H9 (cell line): ENCODE measurements around the gene FBXL7. TPM values are rescaled to one million over a fixed set of nuclear protein-coding genes. Genes with fewer than 3 reads are reported as not detected.

Source experiments
- DNase-seq: peaks from one replicate; pipeline ENCODE4 v3.0.0-alpha.2; 2017
- H2AFZ ChIP-seq: one replicate; pipeline ENCODE4 v1.6.1; 2013; ENCODE audit warnings: mild to moderate bottlenecking, low read length, control low read depth, moderate library complexity
- H2AK5ac ChIP-seq: 2 replicates; pipeline ENCODE4 v1.6.1; 2013; ENCODE audit warnings: low read length, control low read depth, mixed read lengths; ENCODE audit not compliant: insufficient read length
- H2BK120ac ChIP-seq: one replicate; pipeline ENCODE4 v1.6.1; 2013; ENCODE audit warnings: low read depth, mild to moderate bottlenecking, low read length, control low read depth, inconsistent platforms; ENCODE audit not compliant: poor library complexity, severe bottlenecking
- H2BK12ac ChIP-seq: 2 replicates; pipeline ENCODE4 v1.6.1; 2013; ENCODE audit warnings: low read length, control low read depth, mixed read lengths, low read depth; ENCODE audit not compliant: insufficient read length
- H2BK15ac ChIP-seq: 2 replicates; pipeline ENCODE4 v1.6.1; 2013; ENCODE audit warnings: low read depth, low read length, control low read depth
- H2BK20ac ChIP-seq: one replicate; pipeline ENCODE4 v1.6.1; 2013; ENCODE audit warnings: low read depth, mild to moderate bottlenecking, low read length, control low read depth, inconsistent platforms; ENCODE audit not compliant: poor library complexity, severe bottlenecking
- H2BK5ac ChIP-seq: 2 replicates; pipeline ENCODE4 v1.6.1; 2013; ENCODE audit warnings: low read length, control low read depth, mixed read lengths; ENCODE audit not compliant: insufficient read length
- H3K14ac ChIP-seq: 2 replicates; pipeline ENCODE4 v1.6.1; 2013; ENCODE audit warnings: low read length, control low read depth; ENCODE audit not compliant: insufficient read depth
- H3K18ac ChIP-seq: 2 replicates; pipeline ENCODE4 v1.6.1; 2013; ENCODE audit warnings: low read depth, mild to moderate bottlenecking, mixed read lengths, low read length, control low read depth; ENCODE audit not compliant: insufficient read length
- H3K23ac ChIP-seq: 2 replicates; pipeline ENCODE4 v1.6.1; 2013; ENCODE audit warnings: low read length, control low read depth, mixed read lengths, low read depth; ENCODE audit not compliant: insufficient read length
- H3K23me2 ChIP-seq: 2 replicates; pipeline ENCODE4 v1.6.1; 2013; ENCODE audit warnings: low read depth, mild to moderate bottlenecking, mixed read lengths, low read length, control low read depth; ENCODE audit not compliant: insufficient read length, poor library complexity, severe bottlenecking
- H3K27ac ChIP-seq: 2 replicates; pipeline ENCODE4 v1.5.1; 2013; ENCODE audit warnings: low read length, control low read depth, mixed read lengths, low read depth; ENCODE audit not compliant: insufficient read length
- H3K27me3 ChIP-seq: 2 replicates; pipeline ENCODE4 v1.6.1; 2013; ENCODE audit warnings: low read length, control low read depth, inconsistent platforms; ENCODE audit not compliant: insufficient read depth
- H3K4ac ChIP-seq: 2 replicates; pipeline ENCODE4 v1.6.1; 2013; ENCODE audit warnings: low read depth, mild to moderate bottlenecking, control low read depth, inconsistent platforms, low read length, moderate library complexity
- H3K4me1 ChIP-seq: 2 replicates; pipeline ENCODE4 v1.6.1; 2013; ENCODE audit warnings: low read length, control low read depth, inconsistent platforms; ENCODE audit not compliant: insufficient read depth
- H3K4me2 ChIP-seq: 2 replicates; pipeline ENCODE4 v1.6.1; 2013; ENCODE audit warnings: low read length, control low read depth, mixed read lengths; ENCODE audit not compliant: insufficient read length, insufficient read depth
- H3K56ac ChIP-seq: 2 replicates; pipeline ENCODE4 v1.6.1; 2013; ENCODE audit warnings: low read depth, mild to moderate bottlenecking, mixed read lengths, low read length, control low read depth; ENCODE audit not compliant: insufficient read length
- H3K79me1 ChIP-seq: 2 replicates; pipeline ENCODE4 v1.6.1; 2013; ENCODE audit warnings: low read depth, mild to moderate bottlenecking, moderate library complexity, low read length, control low read depth, inconsistent platforms; ENCODE audit not compliant: insufficient read depth, poor library complexity, severe bottlenecking
- H3K79me2 ChIP-seq: 2 replicates; pipeline ENCODE4 v1.6.1; 2013; ENCODE audit warnings: low read length, control low read depth, inconsistent platforms; ENCODE audit not compliant: insufficient read depth
- H3K9ac ChIP-seq: 2 replicates; pipeline ENCODE4 v1.6.1; 2013; ENCODE audit warnings: low read length, control low read depth, mixed read lengths; ENCODE audit not compliant: insufficient read length; ENCODE audit errors: extremely low read depth
- H3K9me3 ChIP-seq: one replicate; pipeline ENCODE4 v1.6.1; 2013; ENCODE audit warnings: low read depth, low read length, inconsistent platforms; ENCODE audit not compliant: control insufficient read depth
- H3T11ph ChIP-seq: one replicate; pipeline ENCODE4 v1.6.1; 2013; ENCODE audit warnings: mild to moderate bottlenecking, low read length, control low read depth, inconsistent platforms
- H4K20me1 ChIP-seq: one replicate; pipeline ENCODE4 v1.6.1; 2013; ENCODE audit not compliant: control insufficient read depth, insufficient read length, insufficient read depth
- H4K5ac ChIP-seq: 2 replicates; pipeline ENCODE4 v1.6.1; 2013; ENCODE audit warnings: low read depth, mild to moderate bottlenecking, mixed read lengths, low read length, control low read depth; ENCODE audit not compliant: insufficient read length
- H4K8ac ChIP-seq: replicated peaks from 2 replicates; pipeline ENCODE4 v1.6.1; 2013; ENCODE audit warnings: low read length, control low read depth, mixed read lengths, low read depth; ENCODE audit not compliant: insufficient read length
- H4K91ac ChIP-seq: 2 replicates; pipeline ENCODE4 v1.6.1; 2013; ENCODE audit warnings: low read depth, mild to moderate bottlenecking, moderate library complexity, mixed read lengths, low read length, control low read depth; ENCODE audit not compliant: insufficient read length
- H3K27ac Mint-ChIP-seq, 3 experiments: 2 replicates in 2 of 3; 3 replicates in 1 of 3; pipeline ENCODE4 v1.8.0; 2020 to 2021; ENCODE audit warnings: mixed read lengths in 3 of 3, mild to moderate bottlenecking in 1 of 3, moderate library complexity in 1 of 3
- H3K27me3 Mint-ChIP-seq: 2 replicates; pipeline ENCODE4 v1.8.0; 2021; ENCODE audit warnings: low read depth, mild to moderate bottlenecking, moderate library complexity, mixed read lengths
- H3K36me3 Mint-ChIP-seq, 3 experiments: 2 replicates in 2 of 3; 3 replicates in 1 of 3; pipeline ENCODE4 v1.8.0; 2020 to 2021; ENCODE audit warnings: low read depth in 3 of 3, mixed read lengths in 3 of 3; ENCODE audit not compliant: insufficient read depth in 1 of 3
- H3K4me1 Mint-ChIP-seq, 2 experiments: 2 replicates each; pipeline ENCODE4 v1.8.0; 2020; ENCODE audit warnings: mixed read lengths in 2 of 2
- H3K4me3 Mint-ChIP-seq, 2 experiments: 2 replicates in 1 of 2; 3 replicates in 1 of 2; pipeline ENCODE4 v1.8.0; 2020 to 2021; ENCODE audit warnings: mild to moderate bottlenecking in 2 of 2, mixed read lengths in 2 of 2, moderate library complexity in 1 of 2
- H3K9me3 Mint-ChIP-seq, 2 experiments: 2 replicates in 1 of 2; 3 replicates in 1 of 2; pipeline ENCODE4 v1.8.0; 2020; ENCODE audit warnings: mild to moderate bottlenecking in 2 of 2, mixed read lengths in 2 of 2, moderate library complexity in 1 of 2
- WGBS: extraction: QIAGEN DNeasy Blood & Tissue Kit; methylation state at CpG from one replicate; pipeline ENCODE4 v1.1.7; 2013; ENCODE audit warnings: missing lambda C conversion rate, low lambda C conversion rate, mixed read lengths; ENCODE audit not compliant: insufficient read length; ENCODE audit errors: extremely low coverage; 5-methylcytosine and 5-hydroxymethylcytosine counted together
- total RNA-seq: library from RNA; stranded (reverse); gene quantifications from 2 replicates; pipeline ENCODE4 v1.2.1, GENCODE V29; 2021
- TF ChIP-seq, protein P1 (sequence below): fragments of 200-600 bp; sonication (generic); conservative IDR thresholded peaks from 3 replicates; pipeline ENCODE4 v1.8.0; 2021; ENCODE audit warnings: antibody characterized with exemption, mild to moderate bottlenecking

FBXL7 gene
- total RNA-seq, 1 experiment from 2014 or later, result 14.6 TPM

DNA sequence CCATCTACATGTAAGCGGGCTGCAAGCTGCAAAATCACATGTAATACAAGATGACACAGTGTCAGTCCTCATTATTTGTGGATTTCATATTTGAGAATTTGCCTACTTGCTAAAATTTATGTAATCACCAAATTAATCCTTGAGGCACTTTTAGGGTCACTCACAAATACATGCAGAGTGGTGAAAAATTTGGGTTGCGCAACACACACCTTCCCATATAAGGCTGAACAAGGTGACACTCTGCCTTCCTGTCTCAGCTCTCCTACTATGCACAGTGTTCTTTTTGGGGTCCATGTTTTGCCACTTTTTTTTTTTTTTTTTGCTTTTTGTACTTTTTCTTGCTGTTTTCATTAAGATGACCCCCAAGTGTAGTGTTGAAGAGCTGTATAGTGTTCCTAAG lies 111.0 kb downstream of the FBXL7 start:
- H2AK5ac ChIP-seq, result no peak overlapping the region
- peaks cover 7% of the 10 kb centered on the region; the same call in 1 of the 2 replicates for H3K4me1 ChIP-seq
- H3K79me1 ChIP-seq, result no peaks in the 10 kb centered on the region
- no peak overlapping the region for H3K4me3 Mint-ChIP-seq
- H3K18ac ChIP-seq, result no peak overlapping the region
- TF ChIP-seq, protein P1, sequence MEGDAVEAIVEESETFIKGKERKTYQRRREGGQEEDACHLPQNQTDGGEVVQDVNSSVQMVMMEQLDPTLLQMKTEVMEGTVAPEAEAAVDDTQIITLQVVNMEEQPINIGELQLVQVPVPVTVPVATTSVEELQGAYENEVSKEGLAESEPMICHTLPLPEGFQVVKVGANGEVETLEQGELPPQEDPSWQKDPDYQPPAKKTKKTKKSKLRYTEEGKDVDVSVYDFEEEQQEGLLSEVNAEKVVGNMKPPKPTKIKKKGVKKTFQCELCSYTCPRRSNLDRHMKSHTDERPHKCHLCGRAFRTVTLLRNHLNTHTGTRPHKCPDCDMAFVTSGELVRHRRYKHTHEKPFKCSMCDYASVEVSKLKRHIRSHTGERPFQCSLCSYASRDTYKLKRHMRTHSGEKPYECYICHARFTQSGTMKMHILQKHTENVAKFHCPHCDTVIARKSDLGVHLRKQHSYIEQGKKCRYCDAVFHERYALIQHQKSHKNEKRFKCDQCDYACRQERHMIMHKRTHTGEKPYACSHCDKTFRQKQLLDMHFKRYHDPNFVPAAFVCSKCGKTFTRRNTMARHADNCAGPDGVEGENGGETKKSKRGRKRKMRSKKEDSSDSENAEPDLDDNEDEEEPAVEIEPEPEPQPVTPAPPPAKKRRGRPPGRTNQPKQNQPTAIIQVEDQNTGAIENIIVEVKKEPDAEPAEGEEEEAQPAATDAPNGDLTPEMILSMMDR, result no peak
- H3K14ac ChIP-seq, result no peak overlapping the region
- no peak overlapping the region for H2BK5ac ChIP-seq
- H3K27ac Mint-ChIP-seq, result no peak overlapping the region
- H3K23me2 ChIP-seq, result no peaks in the 10 kb centered on the region
- H3K9ac ChIP-seq, result no peak overlapping the region
- no peak overlapping the region for H4K5ac ChIP-seq
- H3K4me1 Mint-ChIP-seq, result peaks cover 9 to 15% of the 10 kb centered on the region in 2 experiments
- no CpG with 5 or more reads among the region's 2 CpGs for WGBS
- no peak overlapping the region for H3T11ph ChIP-seq
- H3K4me2 ChIP-seq, result no peak overlapping the region
- no peaks in the 10 kb centered on the region for H4K20me1 ChIP-seq
- H3K27ac ChIP-seq, result no peak overlapping the region
- no peak overlapping the region for H2BK12ac ChIP-seq
- no peak overlapping the region for H2BK20ac ChIP-seq
- H2BK120ac ChIP-seq, result no peak overlapping the region
- no peak overlapping the region for H4K91ac ChIP-seq
- no peak overlapping the region for H3K56ac ChIP-seq
- no peak overlapping the region for H3K23ac ChIP-seq
- no peak overlapping the region for H2AFZ ChIP-seq
- H3K36me3 Mint-ChIP-seq, result no peaks in the 10 kb centered on the region; a peak in 1 of 7 replicates
- no peaks in the 10 kb centered on the region for H3K9me3 Mint-ChIP-seq
- H3K79me2 ChIP-seq, result no peaks in the 10 kb centered on the region
- no peak for DNase-seq
- no peak overlapping the region for H3K4ac ChIP-seq
- H3K9me3 ChIP-seq, result no peaks in the 10 kb centered on the region
- no peak overlapping the region for H4K8ac ChIP-seq
- no peaks in the 10 kb centered on the region for H3K27me3 Mint-ChIP-seq
- no peak overlapping the region for H2BK15ac ChIP-seq
- H3K27me3 ChIP-seq, result no peaks in the 10 kb centered on the region
